A549 treated with DMSO at 1 μM for 4 hours (cell line): ENCODE measurements around the gene GSTM3. TPM values are rescaled to one million over a fixed set of nuclear protein-coding genes. Genes with fewer than 3 reads are reported as not detected.

ENCODE experiments used
- total RNA-seq: library from RNA; stranded (reverse); fragments of 200-300 nt; extraction: Qiagen RNA extraction; gene quantifications from 5 replicates; pipeline ENCODE4 v1.2.3, GENCODE V29; 2022; ENCODE audit warnings: low read depth

GSTM3 gene
- total RNA-seq, result 21.7 to 33.5 TPM (median 24.4 TPM) in 5 replicates

GRCh38 chr1:109740615-109741373 lies at the start of gene GSTM3:
TSS of gene GSTM3 (minus strand) at chr1:109741038. CDS start at chr1:109740287, 751 bp downstream.

GRCh38 chr1:109763646-109764415 lies 23.0 kb upstream of the GSTM3 start, which contains the start of gene EPS8L3:
TSS of gene EPS8L3 (minus strand) at chr1:109763923. CDS start at chr1:109761749, 2,174 bp downstream.

GRCh38 chr1:109711593-109712320 lies 29.1 kb downstream of the GSTM3 start, which contains the start of gene GSTM5:
TSS of gene GSTM5 (plus strand) at chr1:109712251. CDS start at chr1:109712313, 62 bp downstream.

GRCh38 chr1:109687641-109688499 lies 53.0 kb downstream of the GSTM3 start, which contains the start of gene GSTM1:
TSS of gene GSTM1 (plus strand) at chr1:109687817. CDS start at chr1:109687874, 57 bp downstream.

Other genes with a start within 250 kb of the GSTM3 start
- gene CYB561D1, start 246.9 kb downstream of the GSTM3 start, total RNA-seq, result 4.5 to 5.2 TPM (median 4.8 TPM) in 5 replicates
- gene AMIGO1, start 231.3 kb downstream of the GSTM3 start, total RNA-seq, result 1.0 to 1.5 TPM (median 1.2 TPM) in 5 replicates
- not detected in 5 replicates for gene GPR61, start 201.2 kb downstream of the GSTM3 start, total RNA-seq
- 4.7 to 5.9 TPM (median 5.4 TPM) in 5 replicates for gene GNAI3, start 192.4 kb downstream of the GSTM3 start, total RNA-seq
- gene GNAT2, start 121.4 kb downstream of the GSTM3 start, total RNA-seq, result 0.13 to 0.20 TPM (median 0.18 TPM) in 3 of 5 replicates, not detected in the others
- 28.3 to 31.7 TPM (median 30.6 TPM) in 5 replicates for gene AMPD2, start 121.2 kb downstream of the GSTM3 start, total RNA-seq
- 8.5 to 10.7 TPM (median 9.6 TPM) in 5 replicates for gene GSTM4, start 84.9 kb downstream of the GSTM3 start, total RNA-seq
- 3.2 to 5.2 TPM (median 4.0 TPM) in 5 replicates for gene GSTM2, start 73.0 kb downstream of the GSTM3 start, total RNA-seq
- gene GSTM1, start 53.2 kb downstream of the GSTM3 start, total RNA-seq, result not detected in 5 replicates
- not detected in 5 replicates for gene GSTM5, start 28.8 kb downstream of the GSTM3 start, total RNA-seq
- 0.94 to 1.6 TPM (median 1.1 TPM) in 5 replicates for gene EPS8L3, start 22.9 kb upstream of the GSTM3 start, total RNA-seq
- gene CSF1, start 169.8 kb upstream of the GSTM3 start, total RNA-seq, result 20.2 to 27.9 TPM (median 27.0 TPM) in 5 replicates
- 50.7 to 61.5 TPM (median 56.9 TPM) in 5 replicates for gene AHCYL1, start 243.7 kb upstream of the GSTM3 start, total RNA-seq